ENCODE data around the gene TNNI2. TPM values are rescaled to one million over a fixed set of nuclear protein-coding genes. Genes with fewer than 3 reads are reported as not detected.
A peak's percentile ranks its signal among the peaks of the same experiment; 100 is the strongest.
"Not testable (repeated sequence)": the region's sequence is repeated elsewhere in the genome, so short reads cannot be mapped to it uniquely, and the experiment has no call there.

Gene TNNI2
- total and polyA plus RNA-seq, 2 donors (not counting 1 experiment from before 2014, with no cell fraction given) = not detected

DNA sequence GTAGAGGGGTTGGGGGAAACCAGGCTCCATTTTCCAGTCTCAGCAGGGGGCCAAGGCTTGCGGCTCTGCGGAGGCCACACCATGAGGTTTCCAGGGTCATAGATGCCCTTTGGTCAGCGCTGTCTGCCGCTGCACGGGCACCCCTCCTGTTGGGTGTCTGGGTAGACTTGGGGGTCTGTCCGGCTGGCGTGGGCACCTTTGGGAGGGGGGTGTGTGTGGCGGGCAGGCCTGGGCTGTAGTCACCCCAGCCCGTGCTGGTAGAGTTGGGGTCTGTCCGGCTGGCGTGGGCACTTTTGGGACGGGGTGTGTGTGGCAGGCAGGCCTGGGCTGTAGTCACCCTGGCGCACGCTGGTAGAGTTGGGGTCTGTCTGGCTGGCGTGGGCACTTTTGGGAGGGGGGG is 32.8 kb downstream of the TNNI2 start:
- no peaks in the 10 kb centered on the region for H3K36me3 ChIP-seq (ENCODE audit: control insufficient read depth, insufficient read depth, low read length)
- DNase-seq (ENCODE audit: low read depth in 2 of 2) = no peak
- peaks cover 15% of the 10 kb centered on the region for H3K27me3 ChIP-seq (ENCODE audit: control insufficient read depth, insufficient read depth, low read length)
- no peak overlapping the region for H3K4me2 ChIP-seq (ENCODE audit: extremely low read depth, insufficient read depth, low read length)
- no peaks in the 10 kb centered on the region for H3K79me2 ChIP-seq (ENCODE audit: control insufficient read depth, insufficient read depth, low read length)
- H3K27ac ChIP-seq (ENCODE audit: insufficient read depth, low read length) = no peak overlapping the region
- H3K9me3 ChIP-seq (ENCODE audit: control insufficient read depth, insufficient read depth, low read depth, low read length) = no peaks in the 10 kb centered on the region
- H3K4me1 ChIP-seq (ENCODE audit: control insufficient read depth, extremely low read depth, insufficient read depth, low read length) = no peaks in the 10 kb centered on the region
- no peak overlapping the region for H2AFZ ChIP-seq (ENCODE audit: low read length)
- H3K4me3 ChIP-seq (replicated peaks in 1 of 4; ENCODE audit: control extremely low read depth in 1 of 4, insufficient read depth in 1 of 4, low read depth in 3 of 4, low read length in 4 of 4) = peak overlapping the region in 1 of 4 experiments; percentile 46
- no peaks in the 10 kb centered on the region for H4K20me1 ChIP-seq (ENCODE audit: control insufficient read depth, extremely low read depth, insufficient read depth, low read length)
- TF ChIP-seq, protein P1, sequence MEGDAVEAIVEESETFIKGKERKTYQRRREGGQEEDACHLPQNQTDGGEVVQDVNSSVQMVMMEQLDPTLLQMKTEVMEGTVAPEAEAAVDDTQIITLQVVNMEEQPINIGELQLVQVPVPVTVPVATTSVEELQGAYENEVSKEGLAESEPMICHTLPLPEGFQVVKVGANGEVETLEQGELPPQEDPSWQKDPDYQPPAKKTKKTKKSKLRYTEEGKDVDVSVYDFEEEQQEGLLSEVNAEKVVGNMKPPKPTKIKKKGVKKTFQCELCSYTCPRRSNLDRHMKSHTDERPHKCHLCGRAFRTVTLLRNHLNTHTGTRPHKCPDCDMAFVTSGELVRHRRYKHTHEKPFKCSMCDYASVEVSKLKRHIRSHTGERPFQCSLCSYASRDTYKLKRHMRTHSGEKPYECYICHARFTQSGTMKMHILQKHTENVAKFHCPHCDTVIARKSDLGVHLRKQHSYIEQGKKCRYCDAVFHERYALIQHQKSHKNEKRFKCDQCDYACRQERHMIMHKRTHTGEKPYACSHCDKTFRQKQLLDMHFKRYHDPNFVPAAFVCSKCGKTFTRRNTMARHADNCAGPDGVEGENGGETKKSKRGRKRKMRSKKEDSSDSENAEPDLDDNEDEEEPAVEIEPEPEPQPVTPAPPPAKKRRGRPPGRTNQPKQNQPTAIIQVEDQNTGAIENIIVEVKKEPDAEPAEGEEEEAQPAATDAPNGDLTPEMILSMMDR (conservative IDR thresholded peaks at IDR 0.05 in 1 of 2, IDR thresholded peaks at IDR 0.05 in 1 of 2; ENCODE audit: low read depth in 1 of 2, low read length in 2 of 2) = no peak
- TF ChIP-seq EZH2 (IDR thresholded peaks at IDR 0.05; ENCODE audit: low read length, missing control alignments) = no peak
- no peak overlapping the region for H3K9ac ChIP-seq (ENCODE audit: insufficient read depth, low read length)

DNA sequence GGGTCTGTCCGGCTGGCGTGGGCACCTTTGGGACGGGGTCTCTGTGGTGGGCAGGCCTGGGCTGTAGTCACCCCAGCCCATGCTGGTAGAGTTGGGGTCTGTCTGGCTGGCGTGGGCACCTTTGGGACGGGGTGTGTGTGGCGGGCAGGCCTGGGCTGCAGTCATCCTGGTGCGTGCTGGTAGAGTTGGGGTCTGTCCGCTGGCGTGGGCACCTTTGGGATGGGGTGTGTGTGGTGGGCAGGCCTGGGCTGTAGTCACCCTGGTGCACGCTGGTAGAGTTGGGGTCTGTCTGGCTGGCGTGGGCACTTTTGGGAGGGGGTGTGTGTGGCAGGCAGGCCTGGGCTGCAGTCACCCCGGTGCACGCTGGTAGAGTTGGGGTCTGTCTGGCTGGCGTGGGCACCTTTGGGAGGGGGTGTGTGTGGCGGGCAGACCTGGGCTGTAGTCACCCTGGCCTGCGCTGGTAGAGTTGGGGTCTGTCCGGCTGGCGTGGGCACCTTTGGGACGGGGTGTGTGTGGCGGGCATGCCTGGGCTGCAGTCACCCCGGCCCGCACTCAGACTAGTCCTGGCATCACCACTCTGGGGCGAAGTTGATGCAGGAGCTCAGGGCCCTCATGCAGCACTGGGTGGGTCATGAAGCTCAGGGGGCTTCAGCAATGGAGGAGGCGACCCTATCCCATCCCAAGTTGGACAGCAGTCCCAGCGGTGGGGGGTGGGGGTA is 33.6 kb downstream of the TNNI2 start:
- Histone ChIP-seq H3K9ac (ENCODE audit: insufficient read depth, low read length) (no peak overlapping the region), H2AFZ (ENCODE audit: low read length) (no peak overlapping the region), H3K4me2 (ENCODE audit: extremely low read depth, insufficient read depth, low read length) (no peak overlapping the region), H3K4me1 (ENCODE audit: control insufficient read depth, extremely low read depth, insufficient read depth, low read length) (no peaks in the 10 kb centered on the region), H3K4me3 (replicated peaks in 1 of 4; ENCODE audit: control extremely low read depth in 1 of 4, insufficient read depth in 1 of 4, low read depth in 3 of 4, low read length in 4 of 4) (no peak overlapping the region), H3K36me3 (ENCODE audit: control insufficient read depth, insufficient read depth, low read length) (no peaks in the 10 kb centered on the region), H4K20me1 (ENCODE audit: control insufficient read depth, extremely low read depth, insufficient read depth, low read length) (no peaks in the 10 kb centered on the region), H3K27ac (ENCODE audit: insufficient read depth, low read length) (no peak overlapping the region), H3K79me2 (ENCODE audit: control insufficient read depth, insufficient read depth, low read length) (no peaks in the 10 kb centered on the region), H3K9me3 (ENCODE audit: control insufficient read depth, insufficient read depth, low read depth, low read length) (no peaks in the 10 kb centered on the region), H3K27me3 (ENCODE audit: control insufficient read depth, insufficient read depth, low read length) (peaks cover 15% of the 10 kb centered on the region)
- TF ChIP-seq, protein P1 (conservative IDR thresholded peaks at IDR 0.05 in 1 of 2, IDR thresholded peaks at IDR 0.05 in 1 of 2; ENCODE audit: low read depth in 1 of 2, low read length in 2 of 2) = no peak
- TF ChIP-seq EZH2 (IDR thresholded peaks at IDR 0.05; ENCODE audit: low read length, missing control alignments) = no peak
- no peak for DNase-seq (ENCODE audit: low read depth in 2 of 2)

DNA sequence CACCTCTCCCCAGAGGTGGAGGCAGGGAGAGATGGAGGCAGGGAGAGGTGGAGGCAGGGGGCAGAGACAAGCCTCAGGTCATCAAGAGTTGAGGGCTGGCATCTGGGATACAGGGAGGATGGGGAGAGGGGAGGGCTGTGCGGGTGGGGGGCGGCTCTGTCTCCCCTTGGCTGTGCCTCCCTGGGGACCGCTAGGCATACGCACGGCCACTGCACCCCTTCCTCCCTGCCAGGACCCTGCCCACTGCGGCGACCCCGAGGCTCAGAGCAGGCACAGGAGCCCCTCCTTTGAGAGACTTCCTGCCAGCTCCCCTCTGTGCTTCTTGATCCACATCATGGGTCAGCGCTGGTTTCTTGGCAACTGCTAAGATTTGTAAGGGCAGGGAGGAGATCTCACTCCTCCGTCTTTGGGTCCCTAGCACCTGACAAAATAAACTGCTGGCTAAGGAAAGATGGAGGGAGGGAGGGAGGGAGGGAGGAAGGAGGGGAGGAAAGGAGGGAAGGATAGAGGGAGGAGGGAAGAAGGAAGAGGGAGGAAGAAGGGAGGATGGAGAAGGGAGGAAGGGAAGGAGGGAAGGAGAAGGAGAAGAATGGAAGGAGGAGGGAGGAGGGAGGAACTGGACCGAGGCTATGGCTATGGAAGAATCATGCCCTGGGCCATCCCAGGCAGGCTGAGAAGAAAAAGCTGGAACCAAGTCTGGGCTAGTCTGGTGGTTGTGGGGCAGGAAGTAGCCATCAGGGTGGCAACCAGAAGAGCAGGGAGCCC is 34.4 kb downstream of the TNNI2 start:
- TF ChIP-seq, protein P1 (conservative IDR thresholded peaks at IDR 0.05 in 1 of 2, IDR thresholded peaks at IDR 0.05 in 1 of 2; ENCODE audit: low read depth in 1 of 2, low read length in 2 of 2) = no peak
- no peak for TF ChIP-seq EZH2 (IDR thresholded peaks at IDR 0.05; ENCODE audit: low read length, missing control alignments)
- no peak overlapping the region for H3K27ac ChIP-seq (ENCODE audit: insufficient read depth, low read length)
- no peaks in the 10 kb centered on the region for H4K20me1 ChIP-seq (ENCODE audit: control insufficient read depth, extremely low read depth, insufficient read depth, low read length)
- H3K9me3 ChIP-seq (ENCODE audit: control insufficient read depth, insufficient read depth, low read depth, low read length) = no peaks in the 10 kb centered on the region
- no peak overlapping the region for H3K9ac ChIP-seq (ENCODE audit: insufficient read depth, low read length)
- H3K4me1 ChIP-seq (ENCODE audit: control insufficient read depth, extremely low read depth, insufficient read depth, low read length) = no peaks in the 10 kb centered on the region
- H3K36me3 ChIP-seq (ENCODE audit: control insufficient read depth, insufficient read depth, low read length) = no peaks in the 10 kb centered on the region
- no peak overlapping the region for H3K4me2 ChIP-seq (ENCODE audit: extremely low read depth, insufficient read depth, low read length)
- no peak overlapping the region for H2AFZ ChIP-seq (ENCODE audit: low read length)
- H3K79me2 ChIP-seq (ENCODE audit: control insufficient read depth, insufficient read depth, low read length) = no peaks in the 10 kb centered on the region
- peaks cover 13% of the 10 kb centered on the region for H3K27me3 ChIP-seq (ENCODE audit: control insufficient read depth, insufficient read depth, low read length)
- peak; percentile 25 to 81 for DNase-seq (ENCODE audit: low read depth in 2 of 2)
- no peak overlapping the region for H3K4me3 ChIP-seq (replicated peaks in 1 of 4; ENCODE audit: control extremely low read depth in 1 of 4, insufficient read depth in 1 of 4, low read depth in 3 of 4, low read length in 4 of 4)

DNA sequence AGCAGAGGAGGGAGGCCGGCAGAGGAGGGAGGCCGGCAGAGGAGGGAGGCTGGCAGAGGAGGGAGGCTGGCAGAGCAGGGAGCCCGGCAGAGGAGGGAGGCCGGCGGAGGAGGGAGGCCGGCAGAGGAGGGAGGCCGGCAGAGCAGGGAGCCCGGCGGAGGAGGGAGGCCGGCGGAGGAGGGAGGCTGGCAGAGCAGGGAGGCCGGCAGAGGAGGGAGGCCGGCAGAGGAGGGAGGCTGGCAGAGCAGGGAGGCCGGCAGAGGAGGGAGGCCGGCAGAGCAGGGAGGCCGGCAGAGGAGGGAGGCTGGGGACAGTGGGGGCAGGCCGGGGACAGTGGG is 35.0 kb downstream of the TNNI2 start:
- H3K9ac ChIP-seq (ENCODE audit: insufficient read depth, low read length) = not testable (repeated sequence)

More for the DNA sequence above, 35.0 kb downstream of the TNNI2 start:
- not testable (repeated sequence) for H3K27ac ChIP-seq (ENCODE audit: insufficient read depth, low read length); H3K4me3 ChIP-seq (replicated peaks in 1 of 4; ENCODE audit: control extremely low read depth in 1 of 4, insufficient read depth in 1 of 4, low read depth in 3 of 4, low read length in 4 of 4); H3K27me3 ChIP-seq (ENCODE audit: control insufficient read depth, insufficient read depth, low read length); H3K4me2 ChIP-seq (ENCODE audit: extremely low read depth, insufficient read depth, low read length); H2AFZ ChIP-seq (ENCODE audit: low read length); DNase-seq (ENCODE audit: low read depth in 2 of 2); H3K9me3 ChIP-seq (ENCODE audit: control insufficient read depth, insufficient read depth, low read depth, low read length); H3K36me3 ChIP-seq (ENCODE audit: control insufficient read depth, insufficient read depth, low read length); H4K20me1 ChIP-seq (ENCODE audit: control insufficient read depth, extremely low read depth, insufficient read depth, low read length); H3K79me2 ChIP-seq (ENCODE audit: control insufficient read depth, insufficient read depth, low read length); H3K4me1 ChIP-seq (ENCODE audit: control insufficient read depth, extremely low read depth, insufficient read depth, low read length)
